Measurements from ENCODE around the gene ARL5C. TPM values are rescaled to one million over a fixed set of nuclear protein-coding genes. Genes with fewer than 3 reads are reported as not detected.

Gene ARL5C
- polyA plus RNA-seq, 1 donor from 2014 or later: not detected

- peak overlapping the region; percentile 85 for H3K4me3 ChIP-seq (ENCODE audit: low read length)
- peak overlapping the region; percentile 92 for H3K9ac ChIP-seq (ENCODE audit: low read length)
- peak overlapping the region; percentile 66 for H3K4me2 ChIP-seq (ENCODE audit: low read length)
- no peaks in the 10 kb centered on the region for H3K27me3 ChIP-seq (ENCODE audit: insufficient read depth, low read depth, low read length)
- H3K9me3 ChIP-seq (ENCODE audit: low read length): no peaks in the 10 kb centered on the region
- no peak overlapping the region for H2AFZ ChIP-seq (ENCODE audit: low read depth, low read length)
- H3K36me3 ChIP-seq (ENCODE audit: insufficient read depth, low read length): no peaks in the 10 kb centered on the region
- H4K20me1 ChIP-seq (ENCODE audit: insufficient read depth): no peaks in the 10 kb centered on the region
- peak overlapping the region; percentile 86 for H3K27ac ChIP-seq (ENCODE audit: low read length)
- TF ChIP-seq RAD21 (conservative IDR thresholded peaks at IDR 0.05): no peak
- no peak for TF ChIP-seq CTCF (IDR thresholded peaks at IDR 0.05; ENCODE audit: poor library complexity, severe bottlenecking)
- no peak for TF ChIP-seq POLR2AphosphoS5 (IDR thresholded peaks at IDR 0.05)
- TF ChIP-seq MXI1 (conservative IDR thresholded peaks at IDR 0.05; ENCODE audit: poor library complexity, severe bottlenecking): no peak
- TF ChIP-seq REST (IDR thresholded peaks at IDR 0.05; ENCODE audit: borderline replicate concordance): no peak
- no peak for TF ChIP-seq TAF1 (IDR thresholded peaks at IDR 0.05; ENCODE audit: low read depth)
- no peak for TF ChIP-seq SMC3 (conservative IDR thresholded peaks at IDR 0.05; ENCODE audit: poor library complexity)
- TF ChIP-seq EP300 (conservative IDR thresholded peaks at IDR 0.05; ENCODE audit: poor library complexity, severe bottlenecking): no peak
- peaks cover 29% of the 10 kb centered on the region for H3K79me2 ChIP-seq (replicated peaks; ENCODE audit: insufficient read depth, low read length)
- H3K9me2 ChIP-seq (ENCODE audit: insufficient read depth, low read length): no peaks in the 10 kb centered on the region
- no peaks in the 10 kb centered on the region for H3F3A ChIP-seq (ENCODE audit: insufficient read depth, low read length, poor library complexity, severe bottlenecking)
Observed at GRCh38 chr17:39200957-39201510, 35.1 kb upstream of the ARL5C start.

- no peaks in the 10 kb centered on the region for H3F3A ChIP-seq (ENCODE audit: insufficient read depth, low read length, poor library complexity, severe bottlenecking)
- H3K4me2 ChIP-seq (ENCODE audit: low read length): peak within 1 kb of the TSS; percentile 66
- H3K79me2 ChIP-seq (replicated peaks; ENCODE audit: insufficient read depth, low read length): peaks cover 37% of the 10 kb centered on the region
- H3K27me3 ChIP-seq (ENCODE audit: insufficient read depth, low read depth, low read length): no peaks in the 10 kb centered on the region
- no peaks in the 10 kb centered on the region for H3K9me2 ChIP-seq (ENCODE audit: insufficient read depth, low read length)
- no peaks in the 10 kb centered on the region for H4K20me1 ChIP-seq (ENCODE audit: insufficient read depth)
- H3K27ac ChIP-seq (ENCODE audit: low read length): peak within 1 kb of the TSS; percentile 86
- H3K9ac ChIP-seq (ENCODE audit: low read length): peak within 1 kb of the TSS; percentile 92
- TF ChIP-seq MXI1 (conservative IDR thresholded peaks at IDR 0.05; ENCODE audit: poor library complexity, severe bottlenecking) (peak; percentile 96), TAF1 (IDR thresholded peaks at IDR 0.05; ENCODE audit: low read depth) (peak; percentile 76), EP300 (conservative IDR thresholded peaks at IDR 0.05; ENCODE audit: poor library complexity, severe bottlenecking) (peak; percentile 28), CTCF (IDR thresholded peaks at IDR 0.05; ENCODE audit: poor library complexity, severe bottlenecking) (no peak), SMC3 (conservative IDR thresholded peaks at IDR 0.05; ENCODE audit: poor library complexity) (peak; percentile 19), EZH2 (IDR thresholded peaks at IDR 0.05; ENCODE audit: borderline replicate concordance, insufficient read depth, low read length, poor library complexity, severe bottlenecking) (no peak), RAD21 (conservative IDR thresholded peaks at IDR 0.05) (peak; percentile 15), REST (IDR thresholded peaks at IDR 0.05; ENCODE audit: borderline replicate concordance) (peak; percentile 40), POLR2AphosphoS5 (IDR thresholded peaks at IDR 0.05) (peak; percentile 82)
- H2AFZ ChIP-seq (ENCODE audit: low read depth, low read length): peak within 1 kb of the TSS; percentile 60
- H3K36me3 ChIP-seq (ENCODE audit: insufficient read depth, low read length): no peaks in the 10 kb centered on the region
- no peaks in the 10 kb centered on the region for H3K9me3 ChIP-seq (ENCODE audit: low read length)
- H3K4me3 ChIP-seq (ENCODE audit: low read length): peak within 1 kb of the TSS; percentile 85
Observed at GRCh38 chr17:39200070-39200879, 34.3 kb upstream of the ARL5C start, which contains the start of gene RPL19. Gene RPL19, plus strand, starts transcription at chr17:39200283. Its CDS starts 62 bp downstream, at chr17:39200345.
